Esophagus muscularis mucosa (tissue), 4 donors: ENCODE data around the gene MAFG.

Experiments
- CTCF ChIP-seq, 3 experiments: fragments of 200-600 bp in 2 of 3; fragments of 450-650 bp in 1 of 3; sonication (generic) in 2 of 3; IDR thresholded peaks; one replicate each; pipeline ENCODE4 v1.5.1; 2017 to 2019; ENCODE audit warnings: antibody characterized with exemption in 3 of 3, mild to moderate bottlenecking in 2 of 3, moderate library complexity in 1 of 3
- EP300 ChIP-seq: sonication (generic); formaldehyde crosslinking; IDR thresholded peaks from one replicate; pipeline ENCODE4 v1.6.1; 2017; ENCODE audit warnings: antibody characterized with exemption
- POLR2A ChIP-seq: fragments of 450-650 bp; IDR thresholded peaks from one replicate; pipeline ENCODE4 v1.6.1; 2017; ENCODE audit warnings: antibody characterized with exemption, moderate library complexity, mild to moderate bottlenecking, low read depth
- POLR2AphosphoS5 ChIP-seq, 2 donors: sonication (generic); formaldehyde crosslinking; IDR thresholded peaks; one replicate each; pipeline ENCODE4 v1.6.1; 2017; ENCODE audit warnings: antibody characterized with exemption in 2 of 2

- no peak for TF ChIP-seq POLR2A
- TF ChIP-seq CTCF (IDR thresholded peaks at IDR 0.05): no peak
- no peak for TF ChIP-seq EP300
- no peak for TF ChIP-seq POLR2AphosphoS5 (IDR thresholded peaks at IDR 0.05)
Measured at GRCh38 chr17:81944858-81945257, 17.3 kb upstream of the MAFG start.
